Measurements from ENCODE around the gene TMEM107. TPM values are rescaled to one million over a fixed set of nuclear protein-coding genes. Genes with fewer than 3 reads are reported as not detected.

The TMEM107 gene
- total and polyA plus RNA-seq, 10 of the 15 experiments (the other 5 are each of a cell fraction or from before 2014, with no cell fraction given), result 7.9 to 38.7 (median 22.9) TPM

DNA sequence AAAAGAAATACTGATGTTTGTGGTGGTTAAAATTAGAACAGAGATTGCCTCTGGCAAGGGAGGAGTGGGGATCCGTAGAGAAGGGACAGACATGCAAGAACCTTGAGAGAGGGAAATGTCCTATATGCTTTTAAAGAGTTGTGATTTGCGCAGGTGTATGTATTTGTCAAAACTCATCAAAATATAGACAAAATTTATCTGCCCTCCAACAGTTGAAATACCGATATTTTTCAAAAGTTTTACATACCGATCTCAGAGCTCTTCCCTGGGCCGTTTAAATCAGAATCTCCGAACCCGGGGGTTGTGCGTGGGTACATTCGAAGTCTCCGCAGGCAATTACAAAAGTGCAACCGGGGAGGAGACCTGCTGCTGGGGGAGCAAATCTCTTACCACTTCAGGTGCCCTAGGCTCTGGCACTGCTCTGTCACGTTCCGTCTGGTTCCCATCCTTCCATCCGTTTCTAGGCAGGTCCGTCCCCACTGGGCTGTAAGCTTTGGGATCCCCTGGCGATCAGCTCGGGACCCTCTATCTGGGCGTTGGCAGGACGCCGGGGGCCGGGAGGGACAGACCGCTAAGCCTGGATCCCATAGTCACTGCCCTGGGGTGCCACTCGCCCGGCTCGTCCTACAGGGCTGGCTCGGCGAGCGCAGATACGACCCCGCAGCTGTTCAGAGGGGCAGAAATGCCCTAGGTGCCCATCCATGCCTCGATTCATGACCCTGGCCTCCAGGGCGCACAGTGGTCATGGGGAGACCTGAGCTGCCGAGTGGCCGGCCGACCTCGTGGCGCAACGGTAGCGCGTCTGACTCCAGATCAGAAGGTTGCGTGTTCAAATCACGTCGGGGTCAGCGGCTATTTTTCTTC lies 9.6 kb upstream of the TMEM107 start (continued):
- TF ChIP-seq KLF5 (IDR thresholded peaks at IDR 0.05; ENCODE audit: partially characterized antibody) (peak; percentile 55), POLR2AphosphoS5 (IDR thresholded peaks at IDR 0.05; ENCODE audit: low read length) (peak; percentile 47), CHD2 (IDR thresholded peaks at IDR 0.05; ENCODE audit: borderline replicate concordance, low read depth, low read length) (0 out of 2 replicates have a peak, but pooled peaks have one; percentile 12)

DNA sequence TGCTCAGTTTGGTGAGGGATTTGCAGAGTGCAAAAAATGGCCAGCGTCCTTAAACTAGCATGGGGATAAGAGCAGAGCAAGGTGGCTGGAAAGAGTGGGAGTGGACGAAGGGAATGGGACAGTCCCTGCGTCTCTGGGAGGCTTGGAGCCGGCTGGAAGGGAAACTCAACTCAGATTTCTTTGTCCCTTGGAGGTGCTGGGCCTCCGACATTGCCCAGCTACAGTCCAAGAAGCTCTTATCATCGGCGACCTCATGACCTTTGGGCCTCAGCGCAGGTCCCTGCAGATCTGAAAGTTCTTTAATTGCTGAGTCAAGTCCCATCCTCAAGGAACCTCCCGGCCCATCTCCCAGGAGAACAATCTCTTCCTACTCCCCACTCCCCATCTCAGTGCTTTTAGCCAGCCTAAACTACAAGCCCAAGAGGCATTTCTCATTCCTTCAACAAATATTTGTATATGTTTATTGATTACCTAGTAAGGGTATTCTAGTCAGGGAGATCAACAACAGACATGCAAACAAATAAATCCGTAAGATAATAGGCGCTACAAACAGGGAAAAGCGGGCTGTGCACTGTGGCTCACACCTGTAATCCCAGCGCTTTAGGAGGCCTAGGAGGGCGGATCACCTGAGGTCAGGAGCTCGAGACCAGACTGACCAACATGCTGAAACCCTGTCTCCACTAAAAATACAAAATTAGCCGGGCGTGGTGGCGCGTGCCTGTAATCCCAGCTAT lies 985 bp upstream of the TMEM107 start:
- RAD21 ChIA-PET (ENCODE audit: unreplicated experiment), result interaction anchor here (1.0 to 2.5 kb wide), 4 partner anchors 8 to 50 kb away, joined by 3 to 13 read pairs (median 4); partner anchors contain the start of gene BORCS6
- H4K20me1 ChIP-seq (ENCODE audit: control insufficient read depth, insufficient read depth), result no peaks in the 10 kb centered on the region
- H3K4me2 ChIP-seq (ENCODE audit: control insufficient read depth, insufficient read depth), result peak overlapping the region; percentile 70
- CTCF ChIA-PET, result interaction anchor here (0.7 to 1.7 kb wide), 4 partner anchors 16 to 86 kb away, joined by 3 to 8 read pairs (median 4); partner anchors contain the start of gene HES7
- POLR2A ChIA-PET, result interaction anchor here (0.6 to 2.8 kb wide), 7 partner anchors 10 to 312 kb away, joined by 3 to 26 read pairs (median 3); partner anchors contain the start of gene CTC1
- intact Hi-C loops (cut with micrococcal nuclease; ENCODE audit: unreplicated experiment) (no loop called here), in situ Hi-C loops (cut with MboI) (no loop called here)
- H3K4me1 ChIP-seq (ENCODE audit: control insufficient read depth, insufficient read depth, low read length), result peaks cover 14% of the 10 kb centered on the region
- H3K9me3 ChIP-seq (replicated peaks; ENCODE audit: control insufficient read depth, insufficient read depth, low read length), result no peaks in the 10 kb centered on the region
- H3K27ac ChIP-seq (ENCODE audit: control insufficient read depth, insufficient read depth), result 0 out of 2 replicates have a peak overlapping the region, but pooled peaks have one; percentile 61
- DNase-seq (ENCODE audit: low read depth, low spot score) (no peak), ATAC-seq (no peak), FAIRE-seq (no peak)
- H3K36me3 ChIP-seq (ENCODE audit: control insufficient read depth in 2 of 2, insufficient read depth in 2 of 2, low read length in 1 of 2), result no peaks in the 10 kb centered on the region
- H3K9ac ChIP-seq (ENCODE audit: control insufficient read depth, insufficient read depth, low read length), result peak overlapping the region; percentile 67
- peak overlapping the region; percentile 83 for H2AFZ ChIP-seq (ENCODE audit: control insufficient read depth, low read depth, low read length)
- 76% methylated on average over 18 of the region's 19 CpGs for WGBS (ENCODE audit: insufficient coverage, insufficient replicate concordance, low lambda C conversion rate, missing lambda C conversion rate)
- no TSS peak for BruUV-seq (replicated peaks)
- H3K4me3 ChIP-seq, result peak overlapping the region; percentile 93
- H3K79me2 ChIP-seq (ENCODE audit: control insufficient read depth, insufficient read depth, low read length), result peaks cover 3% of the 10 kb centered on the region; the same call in 1 of the 2 replicates
- H3K27me3 ChIP-seq (replicated peaks in 1 of 2; ENCODE audit: control insufficient read depth in 2 of 2, insufficient read depth in 2 of 2, low read length in 1 of 2), result no peaks in the 10 kb centered on the region
- SMC1A ChIA-PET (ENCODE audit: uncharacterized antibody, unreplicated experiment), result interaction anchor here (1.0 kb wide), 1 partner anchor 9 kb away, joined by 3 read pairs; no protein-coding TSS in a partner anchor
- TF ChIP-seq, protein P1, sequence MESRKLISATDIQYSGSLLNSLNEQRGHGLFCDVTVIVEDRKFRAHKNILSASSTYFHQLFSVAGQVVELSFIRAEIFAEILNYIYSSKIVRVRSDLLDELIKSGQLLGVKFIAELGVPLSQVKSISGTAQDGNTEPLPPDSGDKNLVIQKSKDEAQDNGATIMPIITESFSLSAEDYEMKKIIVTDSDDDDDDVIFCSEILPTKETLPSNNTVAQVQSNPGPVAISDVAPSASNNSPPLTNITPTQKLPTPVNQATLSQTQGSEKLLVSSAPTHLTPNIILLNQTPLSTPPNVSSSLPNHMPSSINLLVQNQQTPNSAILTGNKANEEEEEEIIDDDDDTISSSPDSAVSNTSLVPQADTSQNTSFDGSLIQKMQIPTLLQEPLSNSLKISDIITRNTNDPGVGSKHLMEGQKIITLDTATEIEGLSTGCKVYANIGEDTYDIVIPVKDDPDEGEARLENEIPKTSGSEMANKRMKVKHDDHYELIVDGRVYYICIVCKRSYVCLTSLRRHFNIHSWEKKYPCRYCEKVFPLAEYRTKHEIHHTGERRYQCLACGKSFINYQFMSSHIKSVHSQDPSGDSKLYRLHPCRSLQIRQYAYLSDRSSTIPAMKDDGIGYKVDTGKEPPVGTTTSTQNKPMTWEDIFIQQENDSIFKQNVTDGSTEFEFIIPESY (IDR thresholded peaks at IDR 0.05), result no peak
- TF ChIP-seq, protein P2, sequence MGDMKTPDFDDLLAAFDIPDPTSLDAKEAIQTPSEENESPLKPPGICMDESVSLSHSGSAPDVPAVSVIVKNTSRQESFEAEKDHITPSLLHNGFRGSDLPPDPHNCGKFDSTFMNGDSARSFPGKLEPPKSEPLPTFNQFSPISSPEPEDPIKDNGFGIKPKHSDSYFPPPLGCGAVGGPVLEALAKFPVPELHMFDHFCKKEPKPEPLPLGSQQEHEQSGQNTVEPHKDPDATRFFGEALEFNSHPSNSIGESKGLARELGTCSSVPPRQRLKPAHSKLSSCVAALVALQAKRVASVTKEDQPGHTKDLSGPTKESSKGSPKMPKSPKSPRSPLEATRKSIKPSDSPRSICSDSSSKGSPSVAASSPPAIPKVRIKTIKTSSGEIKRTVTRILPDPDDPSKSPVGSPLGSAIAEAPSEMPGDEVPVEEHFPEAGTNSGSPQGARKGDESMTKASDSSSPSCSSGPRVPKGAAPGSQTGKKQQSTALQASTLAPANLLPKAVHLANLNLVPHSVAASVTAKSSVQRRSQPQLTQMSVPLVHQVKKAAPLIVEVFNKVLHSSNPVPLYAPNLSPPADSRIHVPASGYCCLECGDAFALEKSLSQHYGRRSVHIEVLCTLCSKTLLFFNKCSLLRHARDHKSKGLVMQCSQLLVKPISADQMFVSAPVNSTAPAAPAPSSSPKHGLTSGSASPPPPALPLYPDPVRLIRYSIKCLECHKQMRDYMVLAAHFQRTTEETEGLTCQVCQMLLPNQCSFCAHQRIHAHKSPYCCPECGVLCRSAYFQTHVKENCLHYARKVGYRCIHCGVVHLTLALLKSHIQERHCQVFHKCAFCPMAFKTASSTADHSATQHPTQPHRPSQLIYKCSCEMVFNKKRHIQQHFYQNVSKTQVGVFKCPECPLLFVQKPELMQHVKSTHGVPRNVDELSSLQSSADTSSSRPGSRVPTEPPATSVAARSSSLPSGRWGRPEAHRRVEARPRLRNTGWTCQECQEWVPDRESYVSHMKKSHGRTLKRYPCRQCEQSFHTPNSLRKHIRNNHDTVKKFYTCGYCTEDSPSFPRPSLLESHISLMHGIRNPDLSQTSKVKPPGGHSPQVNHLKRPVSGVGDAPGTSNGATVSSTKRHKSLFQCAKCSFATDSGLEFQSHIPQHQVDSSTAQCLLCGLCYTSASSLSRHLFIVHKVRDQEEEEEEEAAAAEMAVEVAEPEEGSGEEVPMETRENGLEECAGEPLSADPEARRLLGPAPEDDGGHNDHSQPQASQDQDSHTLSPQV (IDR thresholded peaks at IDR 0.05), result no peak
- TF ChIP-seq, protein P3, sequence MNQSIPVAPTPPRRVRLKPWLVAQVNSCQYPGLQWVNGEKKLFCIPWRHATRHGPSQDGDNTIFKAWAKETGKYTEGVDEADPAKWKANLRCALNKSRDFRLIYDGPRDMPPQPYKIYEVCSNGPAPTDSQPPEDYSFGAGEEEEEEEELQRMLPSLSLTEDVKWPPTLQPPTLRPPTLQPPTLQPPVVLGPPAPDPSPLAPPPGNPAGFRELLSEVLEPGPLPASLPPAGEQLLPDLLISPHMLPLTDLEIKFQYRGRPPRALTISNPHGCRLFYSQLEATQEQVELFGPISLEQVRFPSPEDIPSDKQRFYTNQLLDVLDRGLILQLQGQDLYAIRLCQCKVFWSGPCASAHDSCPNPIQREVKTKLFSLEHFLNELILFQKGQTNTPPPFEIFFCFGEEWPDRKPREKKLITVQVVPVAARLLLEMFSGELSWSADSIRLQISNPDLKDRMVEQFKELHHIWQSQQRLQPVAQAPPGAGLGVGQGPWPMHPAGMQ (IDR thresholded peaks at IDR 0.05; ENCODE audit: borderline replicate concordance), result no peak
- no peak for TF ChIP-seq SP1 (IDR thresholded peaks at IDR 0.05; ENCODE audit: low read depth, low read length)
